Natural killer cell (primary cell): ENCODE measurements around the gene RRAD. TPM values are rescaled to one million over a fixed set of nuclear protein-coding genes. Genes with fewer than 3 reads are reported as not detected.

ENCODE experiments used
- ATAC-seq, 3 donors: fragments of 150-1000 bp in 2 of 3; fragments of 200-7000 bp in 1 of 3; cut with Tn5 transposase; 1 replicate in 1 of 3; 2 replicates in 2 of 3; pipeline ENCODE4 v1.10.0; 2021; ENCODE audit warnings: mild to moderate bottlenecking in 2 of 3, moderate library complexity in 2 of 3
- DNase-seq, 2 donors: peaks; one replicate each; pipeline versions ENCODE4 v3.0.0 to v3.0.0-alpha.2; 2013 to 2021; ENCODE audit warnings: mixed read lengths in 1 of 2
- H3K27ac ChIP-seq: one replicate; pipeline ENCODE4 v1.5.1; 2013; ENCODE audit warnings: mild to moderate bottlenecking, low read length
- H3K27me3 ChIP-seq: one replicate; pipeline ENCODE4 v1.6.1; 2013; ENCODE audit warnings: low read length; ENCODE audit not compliant: control insufficient read depth, insufficient read depth
- H3K36me3 ChIP-seq: one replicate; pipeline ENCODE4 v1.6.1; 2013; ENCODE audit warnings: low read length; ENCODE audit not compliant: control insufficient read depth, insufficient read depth
- H3K4me1 ChIP-seq: one replicate; pipeline ENCODE4 v1.6.1; 2013; ENCODE audit warnings: low read length; ENCODE audit not compliant: control insufficient read depth, insufficient read depth
- H3K4me3 ChIP-seq: one replicate; pipeline ENCODE4 v1.5.1; 2013; ENCODE audit warnings: low read length
- H3K9me3 ChIP-seq: one replicate; pipeline ENCODE4 v1.6.1; 2013; ENCODE audit warnings: low read length; ENCODE audit not compliant: control insufficient read depth, insufficient read depth
- H3K27ac Mint-ChIP-seq, 2 donors: one replicate each; pipeline ENCODE4 v1.8.0; 2022; ENCODE audit warnings: mild to moderate bottlenecking in 2 of 2, mixed read lengths in 2 of 2, moderate library complexity in 1 of 2
- H3K27me3 Mint-ChIP-seq, 2 donors: one replicate each; pipeline ENCODE4 v1.8.0; 2022; ENCODE audit warnings: low read depth in 2 of 2, mixed read lengths in 2 of 2
- H3K36me3 Mint-ChIP-seq: one replicate; pipeline ENCODE4 v1.8.0; 2022; ENCODE audit warnings: mixed read lengths
- H3K4me1 Mint-ChIP-seq, 2 donors: one replicate each; pipeline ENCODE4 v1.8.0; 2022; ENCODE audit warnings: mixed read lengths in 2 of 2
- H3K4me3 Mint-ChIP-seq: one replicate; pipeline ENCODE4 v1.8.0; 2022; ENCODE audit warnings: mild to moderate bottlenecking, moderate library complexity, mixed read lengths
- H3K9me3 Mint-ChIP-seq, 2 donors: one replicate each; pipeline ENCODE4 v1.8.0; 2022; ENCODE audit warnings: mixed read lengths in 2 of 2
- WGBS: methylation state at CpG from one replicate; pipeline ENCODE4 v1.1.7; 2013; ENCODE audit warnings: missing lambda C conversion rate; ENCODE audit not compliant: insufficient coverage; 5-methylcytosine and 5-hydroxymethylcytosine counted together
- intact Hi-C: fragments of 100-400 bp; cut with micrococcal nuclease; formaldehyde crosslinking; loops from one replicate; pipeline ENCODE4 v1.14.2; 2022
- total RNA-seq, 4 donors: library from RNA; stranded (reverse); fragments of 120-200 nt in 1 of 4; gene quantifications; one replicate each; pipeline versions ENCODE4 v1.2.3 to v1.2.4, GENCODE V29; 2013 to 2022
- TF ChIP-seq, protein P1 (sequence below): fragments of 200-600 bp; IDR thresholded peaks from one replicate; pipeline ENCODE4 v1.8.0; 2022; ENCODE audit warnings: antibody characterized with exemption

RRAD gene
- total RNA-seq, 3 donors from 2014 or later (not counting 1 experiment from before 2014, with no cell fraction given): 1.8 to 4.5 (median 2.8) TPM

DNA sequence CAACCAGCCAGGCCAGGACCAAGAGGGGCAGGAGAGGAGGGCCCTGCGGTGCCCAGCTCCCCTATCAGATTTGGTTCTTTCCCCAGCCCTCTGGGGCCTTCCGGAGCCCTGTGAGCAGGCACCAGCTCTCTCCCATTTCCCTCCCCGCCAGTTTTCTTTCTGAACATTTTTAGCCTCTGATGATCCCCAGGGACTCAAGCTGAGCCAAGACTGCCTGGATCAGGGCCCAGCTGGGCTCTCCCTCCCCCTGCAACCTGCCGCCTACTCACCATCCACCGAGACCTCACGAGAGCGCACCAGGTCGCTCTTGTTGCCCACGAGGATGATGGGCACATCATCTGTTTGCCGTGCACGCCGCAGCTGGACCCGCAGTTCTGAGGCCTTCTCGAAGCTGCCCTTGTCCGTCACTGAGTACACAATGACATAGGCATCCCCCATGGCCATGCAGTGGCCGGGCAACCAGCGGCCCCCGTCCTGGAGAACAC, 2.0 kb downstream of the RRAD start:
- H3K27me3 Mint-ChIP-seq: peaks cover 10 to 32% of the 10 kb centered on the region in 2 donors
- H3K36me3 Mint-ChIP-seq: no peaks in the 10 kb centered on the region
- intact Hi-C loops: no loop called here
- ATAC-seq: no peak
- no peak overlapping the region for H3K4me3 ChIP-seq
- H3K27me3 ChIP-seq: peaks cover 22% of the 10 kb centered on the region
- H3K4me1 ChIP-seq: peaks cover 13% of the 10 kb centered on the region
- H3K4me1 Mint-ChIP-seq: peaks cover 0 to 13% of the 10 kb centered on the region in 2 donors
- H3K9me3 ChIP-seq: no peaks in the 10 kb centered on the region
- TF ChIP-seq, protein P1, sequence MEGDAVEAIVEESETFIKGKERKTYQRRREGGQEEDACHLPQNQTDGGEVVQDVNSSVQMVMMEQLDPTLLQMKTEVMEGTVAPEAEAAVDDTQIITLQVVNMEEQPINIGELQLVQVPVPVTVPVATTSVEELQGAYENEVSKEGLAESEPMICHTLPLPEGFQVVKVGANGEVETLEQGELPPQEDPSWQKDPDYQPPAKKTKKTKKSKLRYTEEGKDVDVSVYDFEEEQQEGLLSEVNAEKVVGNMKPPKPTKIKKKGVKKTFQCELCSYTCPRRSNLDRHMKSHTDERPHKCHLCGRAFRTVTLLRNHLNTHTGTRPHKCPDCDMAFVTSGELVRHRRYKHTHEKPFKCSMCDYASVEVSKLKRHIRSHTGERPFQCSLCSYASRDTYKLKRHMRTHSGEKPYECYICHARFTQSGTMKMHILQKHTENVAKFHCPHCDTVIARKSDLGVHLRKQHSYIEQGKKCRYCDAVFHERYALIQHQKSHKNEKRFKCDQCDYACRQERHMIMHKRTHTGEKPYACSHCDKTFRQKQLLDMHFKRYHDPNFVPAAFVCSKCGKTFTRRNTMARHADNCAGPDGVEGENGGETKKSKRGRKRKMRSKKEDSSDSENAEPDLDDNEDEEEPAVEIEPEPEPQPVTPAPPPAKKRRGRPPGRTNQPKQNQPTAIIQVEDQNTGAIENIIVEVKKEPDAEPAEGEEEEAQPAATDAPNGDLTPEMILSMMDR: no peak
- H3K4me3 Mint-ChIP-seq: no peak overlapping the region
- WGBS: 81% methylated on average over 18 of the region's 18 CpGs
- no peaks in the 10 kb centered on the region for H3K36me3 ChIP-seq
- no peak overlapping the region for H3K27ac Mint-ChIP-seq
- DNase-seq: no peak
- no peak overlapping the region for H3K27ac ChIP-seq
- H3K9me3 Mint-ChIP-seq: no peaks in the 10 kb centered on the region

DNA sequence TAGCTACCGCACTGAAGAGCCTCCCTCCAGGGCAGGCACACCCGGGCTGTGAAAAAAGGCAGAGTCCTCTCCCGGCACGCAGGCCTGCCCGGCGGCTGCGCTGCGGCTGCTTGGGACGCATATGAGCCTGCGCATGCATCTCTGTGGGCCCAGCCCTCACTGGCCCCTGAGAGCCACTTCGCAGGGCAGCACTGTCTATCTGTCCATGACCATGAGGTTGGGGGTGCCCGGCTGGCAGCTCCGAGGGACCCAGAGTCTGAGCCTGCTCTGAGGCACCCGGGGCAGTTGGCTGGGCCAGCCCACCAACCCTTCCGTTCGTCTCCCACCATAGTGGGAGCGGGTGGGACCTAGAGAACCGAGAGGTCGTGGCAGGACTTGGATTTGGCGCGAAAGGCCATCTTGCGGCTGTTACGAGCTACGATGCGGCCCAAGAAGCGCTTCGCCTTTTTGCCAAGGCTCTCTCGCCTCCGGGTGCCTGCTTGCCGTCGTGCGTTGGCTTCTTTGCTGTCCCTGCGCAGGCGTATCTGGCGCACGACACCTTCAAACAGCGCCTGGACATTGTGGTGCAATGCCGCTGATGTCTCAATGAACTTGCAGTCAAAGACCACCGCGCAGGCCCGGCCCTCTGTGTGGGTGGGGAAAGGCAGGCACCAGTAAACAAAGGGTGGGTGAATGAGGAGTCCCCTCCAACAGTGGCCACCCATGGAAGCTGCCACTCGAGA, 3.4 kb downstream of the RRAD start:
- H3K27ac Mint-ChIP-seq: no peak overlapping the region
- no peaks in the 10 kb centered on the region for H3K36me3 ChIP-seq
- 78% methylated on average over 42 of the region's 42 CpGs for WGBS
- TF ChIP-seq, protein P1: no peak
- H3K4me1 ChIP-seq: peaks cover 13% of the 10 kb centered on the region
- peaks cover 10 to 32% of the 10 kb centered on the region in 2 donors for H3K27me3 Mint-ChIP-seq
- H3K9me3 ChIP-seq: no peaks in the 10 kb centered on the region
- no peak for ATAC-seq
- no peak overlapping the region for H3K4me3 ChIP-seq
- intact Hi-C loops: no loop called here
- peaks cover 22% of the 10 kb centered on the region for H3K27me3 ChIP-seq
- H3K4me3 Mint-ChIP-seq: no peak overlapping the region
- no peak overlapping the region for H3K27ac ChIP-seq
- no peaks in the 10 kb centered on the region for H3K36me3 Mint-ChIP-seq
- no peak for DNase-seq
- peaks cover 0 to 13% of the 10 kb centered on the region in 2 donors for H3K4me1 Mint-ChIP-seq
- H3K9me3 Mint-ChIP-seq: no peaks in the 10 kb centered on the region

DNA sequence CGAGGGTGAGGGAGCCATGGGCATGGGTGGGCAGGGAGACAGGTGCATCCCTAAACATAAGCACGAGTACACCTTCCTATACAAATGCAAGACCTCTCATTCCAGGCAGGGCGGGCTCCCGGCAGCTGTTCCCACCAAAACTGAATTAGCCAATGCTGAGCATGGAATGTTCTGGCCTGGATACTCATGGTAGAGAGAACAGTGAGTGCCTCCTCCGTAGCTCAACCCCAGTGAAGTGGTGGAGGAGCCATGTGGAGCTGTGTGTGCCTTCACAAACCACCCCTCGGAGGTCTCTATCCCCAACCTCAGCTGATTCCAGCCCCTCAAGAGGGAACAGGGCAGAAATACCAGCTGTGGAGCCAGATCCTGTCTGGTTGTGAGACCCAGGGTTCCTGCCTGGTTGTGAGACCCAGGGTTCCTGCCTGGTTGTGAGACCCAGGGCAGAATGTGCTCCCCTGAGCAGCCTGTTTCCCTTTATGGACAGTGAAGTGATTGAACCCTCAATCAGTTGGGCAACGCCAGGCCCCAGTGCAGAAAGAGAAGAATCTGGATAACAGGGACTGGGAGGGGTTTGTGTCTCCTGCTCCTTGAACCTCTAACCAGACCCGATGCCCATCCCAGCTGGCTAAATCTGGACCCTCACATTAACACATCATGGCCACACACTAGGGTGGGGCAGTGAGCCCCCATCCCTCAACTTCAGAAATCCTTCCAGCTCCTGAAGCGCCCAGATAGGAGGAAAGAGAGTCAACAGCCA, 4.2 kb downstream of the RRAD start:
- 77% methylated on average over 9 of the region's 9 CpGs for WGBS
- no peak overlapping the region for H3K4me3 Mint-ChIP-seq
- no peak for DNase-seq
- H3K27ac Mint-ChIP-seq: no peak overlapping the region
- Histone ChIP-seq H3K27ac (no peak overlapping the region), H3K4me3 (no peak overlapping the region), H3K36me3 (no peaks in the 10 kb centered on the region), H3K4me1 (peaks cover 13% of the 10 kb centered on the region), H3K9me3 (no peaks in the 10 kb centered on the region), H3K27me3 (peaks cover 22% of the 10 kb centered on the region)
- H3K9me3 Mint-ChIP-seq: no peaks in the 10 kb centered on the region
- TF ChIP-seq, protein P1: no peak
- no peak for ATAC-seq
- H3K4me1 Mint-ChIP-seq: peaks cover 0 to 13% of the 10 kb centered on the region in 2 donors
- intact Hi-C loops: no loop called here
- H3K27me3 Mint-ChIP-seq: peaks cover 10 to 32% of the 10 kb centered on the region in 2 donors
- no peaks in the 10 kb centered on the region for H3K36me3 Mint-ChIP-seq
